CD4-positive, alpha-beta T cell (primary cell): ENCODE measurements around the gene MNX1. TPM values are rescaled to one million over a fixed set of nuclear protein-coding genes. Genes with fewer than 3 reads are reported as not detected.
A peak's percentile ranks its signal among the peaks of the same experiment; 100 is the strongest.

ENCODE experiments used
- ATAC-seq: fragments of 200-7000 bp; cut with Tn5 transposase; one replicate; pipeline ENCODE4 v1.10.0; 2022; ENCODE audit warnings: mild to moderate bottlenecking; ENCODE audit not compliant: poor library complexity
- CTCF ChIA-PET: fragments of 350-600 bp; sonication (Branson Sonifier 250); formaldehyde crosslinking; loops from one replicate; lab custom pipeline; 2021; ENCODE audit warnings: antibody characterized with exemption, inconsistent platforms; lab: Charles Lee
- POLR2A ChIA-PET: fragments of 350-600 bp; sonication (Branson Sonifier 250); formaldehyde crosslinking; loops from one replicate; lab custom pipeline; 2021; ENCODE audit warnings: antibody characterized with exemption, inconsistent platforms; lab: Charles Lee
- DNase-seq, 14 experiments: peaks; one replicate each; pipeline ENCODE4 v3.0.0-alpha.2; 2013 to 2020; ENCODE audit warnings: mixed read lengths in 2 of 14
- H3K27ac ChIP-seq, 2 donors: one replicate each; pipeline versions ENCODE4 v1.5.1 to v1.7.0; 2013; ENCODE audit warnings: low read length in 2 of 2, low read depth in 1 of 2, mild to moderate bottlenecking in 1 of 2
- H3K27me3 ChIP-seq, 2 experiments: 1 replicate in 1 of 2; 2 replicates in 1 of 2; pipeline versions ENCODE4 v1.6.1 to v1.7.0; 2013; ENCODE audit warnings: low read length in 2 of 2, control low read depth in 1 of 2, mild to moderate bottlenecking in 1 of 2, moderate library complexity in 1 of 2; ENCODE audit not compliant: insufficient read depth in 2 of 2, control insufficient read depth in 1 of 2
- H3K36me3 ChIP-seq: one replicate; pipeline ENCODE4 v1.6.1; 2013; ENCODE audit warnings: low read length, control low read depth; ENCODE audit not compliant: insufficient read depth
- H3K4me1 ChIP-seq: one replicate; pipeline ENCODE4 v1.6.1; 2013; ENCODE audit warnings: low read length, control low read depth; ENCODE audit not compliant: insufficient read depth
- H3K4me3 ChIP-seq: one replicate; pipeline ENCODE4 v1.5.1; 2013; ENCODE audit warnings: mild to moderate bottlenecking, low read length, moderate library complexity
- H3K9me3 ChIP-seq, 2 experiments: 1 replicate in 1 of 2; 2 replicates in 1 of 2; pipeline versions ENCODE4 v1.6.1 to v1.7.0; 2013; ENCODE audit warnings: low read length in 2 of 2, mild to moderate bottlenecking in 2 of 2, control low read depth in 1 of 2, moderate library complexity in 1 of 2; ENCODE audit not compliant: control insufficient read depth in 1 of 2, insufficient read depth in 1 of 2
- H3K27ac Mint-ChIP-seq: one replicate; pipeline ENCODE4 v1.8.0; 2020; ENCODE audit warnings: mixed read lengths
- H3K27me3 Mint-ChIP-seq: one replicate; pipeline ENCODE4 v1.8.0; 2021; ENCODE audit warnings: mixed read lengths
- H3K36me3 Mint-ChIP-seq: one replicate; pipeline ENCODE4 v1.8.0; 2021; ENCODE audit warnings: low read depth, mixed read lengths
- H3K4me1 Mint-ChIP-seq: one replicate; pipeline ENCODE4 v1.8.0; 2021; ENCODE audit warnings: low read depth, mixed read lengths
- H3K4me3 Mint-ChIP-seq: one replicate; pipeline ENCODE4 v1.8.0; 2020; ENCODE audit warnings: mild to moderate bottlenecking, mixed read lengths
- H3K9me3 Mint-ChIP-seq: one replicate; pipeline ENCODE4 v1.8.0; 2020; ENCODE audit warnings: mixed read lengths
- CTCF ChIP-seq: fragments of 200-600 bp; IDR thresholded peaks from one replicate; pipeline ENCODE4 v1.8.0; 2022; ENCODE audit warnings: antibody characterized with exemption, mild to moderate bottlenecking
- intact Hi-C, 2 experiments: fragments of 100-400 bp; cut with DNase I in 1 of 2; cut with micrococcal nuclease in 1 of 2; formaldehyde crosslinking; loops; one replicate each; pipeline versions ENCODE4 v1.15.1 to v1.9.0; 2023 to 2025; cut with DNase I, micrococcal nuclease
- polyA plus RNA-seq, 2 donors: library from polyadenylated mRNA; unstranded; fragments of 120-200 nt; gene quantifications; one replicate each; pipeline ENCODE4 v1.2.1, GENCODE V29; 2013
- total RNA-seq, 174 experiments: library from RNA in 2 of 174; stranded (reverse) in 2 of 174; gene quantifications; one replicate each; pipeline ENCODE4 v1.2.3 and lab custom pipeline; 2021 to 2026

The MNX1 gene
- under 1 TPM in 1 of 2 experiments, not detected in 1; 0.14 TPM for total RNA-seq
- not detected for polyA plus RNA-seq (2013, experiment 1 of 2)
- not detected for polyA plus RNA-seq (2013, experiment 2 of 2)
- total RNA-seq (lab: John Stamatoyannopoulos, UW): 0 to 0.26 (median 0) reads per million in 172 experiments

GRCh38 chr7:157010588-157011332 is at the start of gene MNX1:
Gene MNX1, minus strand, starts transcription at chr7:157010663. Its CDS starts 313 bp downstream, at chr7:157010350.
- Histone ChIP-seq H3K9me3 (peaks cover 0 to 30% of the 10 kb centered on the region in 2 experiments), H3K27ac (no peak within 1 kb of the TSS), H3K4me3 (peak within 1 kb of the TSS; percentile 28), H3K36me3 (no peaks in the 10 kb centered on the region), H3K4me1 (peaks cover 18% of the 10 kb centered on the region), H3K27me3 (peaks cover 76 to 86% of the 10 kb centered on the region in 2 experiments)
- peak within 1 kb of the TSS; percentile 77 for H3K4me3 Mint-ChIP-seq
- DNase-seq: peak in 11 of 14 experiments; percentile 9 to 59 (median 33)
- H3K27me3 Mint-ChIP-seq: peaks cover 79% of the 10 kb centered on the region
- ChIA-PET POLR2A (no interaction called here), CTCF (no interaction called here)
- no peak within 1 kb of the TSS for H3K27ac Mint-ChIP-seq
- TF ChIP-seq CTCF: no peak
- no peaks in the 10 kb centered on the region for H3K9me3 Mint-ChIP-seq
- peaks cover 9% of the 10 kb centered on the region for H3K4me1 Mint-ChIP-seq
- intact Hi-C loops: no loop called here
- ATAC-seq: peak; percentile 78
- no peaks in the 10 kb centered on the region for H3K36me3 Mint-ChIP-seq

GRCh38 chr7:157059534-157059933 is 49.1 kb upstream of the MNX1 start:
- POLR2A ChIA-PET: no interaction called here
- peaks cover 0 to 18% of the 10 kb centered on the region in 2 experiments for H3K9me3 ChIP-seq
- no peak for ATAC-seq
- no peak for TF ChIP-seq CTCF
- H3K4me3 ChIP-seq: no peak overlapping the region
- Mint-ChIP-seq H3K9me3 (peaks cover 8% of the 10 kb centered on the region), H3K27ac (no peak overlapping the region), H3K27me3 (peaks cover 36% of the 10 kb centered on the region), H3K4me1 (no peaks in the 10 kb centered on the region), H3K4me3 (no peak overlapping the region), H3K36me3 (no peaks in the 10 kb centered on the region)
- no peaks in the 10 kb centered on the region for H3K36me3 ChIP-seq
- intact Hi-C loops: no loop called here
- H3K4me1 ChIP-seq: no peaks in the 10 kb centered on the region
- no peak for DNase-seq
- H3K27ac ChIP-seq: no peak overlapping the region
- CTCF ChIA-PET: no interaction called here
- H3K27me3 ChIP-seq: peaks cover 7 to 16% of the 10 kb centered on the region in 2 experiments

- H3K27ac ChIP-seq: no peak overlapping the region
These were observed 48.2 kb upstream of the MNX1 start for GRCh38 chr7:157058701-157059100.

More at GRCh38 chr7:157058701-157059100, 48.2 kb upstream of the MNX1 start:
- no peak for DNase-seq
- Mint-ChIP-seq H3K9me3 (peaks cover 5% of the 10 kb centered on the region), H3K36me3 (no peaks in the 10 kb centered on the region), H3K4me1 (no peaks in the 10 kb centered on the region), H3K4me3 (no peak overlapping the region), H3K27ac (no peak overlapping the region), H3K27me3 (peaks cover 31% of the 10 kb centered on the region)
- TF ChIP-seq CTCF: no peak
- Histone ChIP-seq H3K4me1 (no peaks in the 10 kb centered on the region), H3K4me3 (no peak overlapping the region), H3K27me3 (peaks cover 7 to 18% of the 10 kb centered on the region in 2 experiments), H3K9me3 (peaks cover 0 to 24% of the 10 kb centered on the region in 2 experiments), H3K36me3 (no peaks in the 10 kb centered on the region)
- intact Hi-C loops: no loop called here
- ChIA-PET POLR2A (no interaction called here), CTCF (no interaction called here)
- no peak for ATAC-seq
